Cardiac muscle cell (in vitro differentiated cells and primary cell): ENCODE data around the gene CENPN. TPM values are rescaled to one million over a fixed set of nuclear protein-coding genes. Genes with fewer than 3 reads are reported as not detected.
A peak's percentile ranks its signal among the peaks of the same experiment; 100 is the strongest.

ENCODE experiments used
- DNase-seq, 2 donors: peaks; one replicate each; pipeline versions ENCODE4 v3.0.0 to v3.0.0-alpha.2; 2010 to 2017; ENCODE audit warnings: low read depth in 1 of 2, low spot score in 1 of 2
- H3K27ac ChIP-seq: fragments of 200-600 bp; sonication (generic); 2 replicates; pipeline ENCODE4 v1.5.1; 2016
- H3K27me3 ChIP-seq: fragments of 200-600 bp; sonication (generic); 2 replicates; pipeline ENCODE4 v1.6.0; 2016; ENCODE audit warnings: control low read depth
- H3K36me3 ChIP-seq: fragments of 200-600 bp; sonication (generic); 2 replicates; pipeline ENCODE4 v1.5.1; 2016; ENCODE audit warnings: control low read depth
- H3K4me1 ChIP-seq: fragments of 200-600 bp; sonication (generic); 2 replicates; pipeline ENCODE4 v1.8.1; 2017; ENCODE audit warnings: low read depth, mild to moderate bottlenecking, mixed run types
- H3K4me3 ChIP-seq: fragments of 200-600 bp; sonication (generic); 2 replicates; pipeline ENCODE4 v1.5.1; 2016; ENCODE audit warnings: mild to moderate bottlenecking
- H3K9me3 ChIP-seq: fragments of 200-600 bp; sonication (generic); 2 replicates; pipeline ENCODE4 v1.5.1; 2017; ENCODE audit warnings: low read depth, mild to moderate bottlenecking, control low read depth
- CTCF ChIP-seq: IDR thresholded peaks from 2 replicates; pipeline ENCODE4 v1.5.1; 2012; ENCODE audit warnings: low read depth, mild to moderate bottlenecking, low read length
- polyA plus RNA-seq: library from polyadenylated mRNA; unstranded; fragments of >200 nt; fragmentation: Nextera tagmentation; extraction: Ambion mirVana; gene quantifications from 2 replicates; pipeline ENCODE4 v1.2.1, GENCODE V29; 2016
- total RNA-seq: library from RNA; depleted of rRNA; stranded (reverse); fragments of >200 nt; gene quantifications from 2 replicates; pipeline ENCODE4 v1.2.3, GENCODE V29; 2016

Gene CENPN
- total and polyA plus RNA-seq, 2 experiments from 2014 or later, result 16.3 to 22.1 TPM

- peak; percentile 52 for TF ChIP-seq CTCF
- Histone ChIP-seq H3K36me3 (peaks cover 4% of the 10 kb centered on the region), H3K9me3 (no peaks in the 10 kb centered on the region), H3K27me3 (no peaks in the 10 kb centered on the region), H3K4me1 (peaks cover 8% of the 10 kb centered on the region), H3K27ac (peak overlapping the region; percentile 88), H3K4me3 (no peak overlapping the region)
- DNase-seq, result peak in 1 of 2 donors; percentile 55
These were observed 32.2 kb upstream of the CENPN start for GRCh38 chr16:80974649-80975376.

GRCh38 chr16:80976946-80977345 lies 30.1 kb upstream of the CENPN start:
- TF ChIP-seq CTCF, result no peak
- no peak for DNase-seq
- H3K27ac ChIP-seq, result no peak overlapping the region

GRCh38 chr16:80981103-80981502 lies 25.9 kb upstream of the CENPN start:
- H3K4me1 ChIP-seq, result peaks cover 4% of the 10 kb centered on the region
- no peak for DNase-seq
- H3K27me3 ChIP-seq, result no peaks in the 10 kb centered on the region
- peaks cover 4% of the 10 kb centered on the region for H3K36me3 ChIP-seq
- no peak overlapping the region for H3K4me3 ChIP-seq
- H3K27ac ChIP-seq, result no peak overlapping the region
- H3K9me3 ChIP-seq, result no peaks in the 10 kb centered on the region
- no peak for TF ChIP-seq CTCF

More at GRCh38 chr16:80976946-80977345, 30.1 kb upstream of the CENPN start:
- Histone ChIP-seq H3K4me1 (peaks cover 8% of the 10 kb centered on the region), H3K36me3 (peaks cover 4% of the 10 kb centered on the region), H3K9me3 (no peaks in the 10 kb centered on the region), H3K4me3 (no peak overlapping the region), H3K27me3 (no peaks in the 10 kb centered on the region)

- Histone ChIP-seq H3K27ac (no peak overlapping the region), H3K27me3 (no peaks in the 10 kb centered on the region), H3K4me3 (no peak overlapping the region), H3K9me3 (no peaks in the 10 kb centered on the region), H3K36me3 (peaks cover 4% of the 10 kb centered on the region), H3K4me1 (peaks cover 19% of the 10 kb centered on the region)
- no peak for DNase-seq
- TF ChIP-seq CTCF, result no peak
These were observed 24.4 kb upstream of the CENPN start for GRCh38 chr16:80982646-80983045.

GRCh38 chr16:80984124-80984892 lies 22.7 kb upstream of the CENPN start:
- Histone ChIP-seq H3K27ac (no peak overlapping the region), H3K27me3 (no peaks in the 10 kb centered on the region), H3K9me3 (no peaks in the 10 kb centered on the region), H3K4me3 (no peak overlapping the region), H3K36me3 (no peaks in the 10 kb centered on the region), H3K4me1 (peaks cover 28% of the 10 kb centered on the region)
- TF ChIP-seq CTCF, result no peak
- no peak for DNase-seq
